ENCODE data around the gene TRIM23.
A peak's percentile ranks its signal among the peaks of the same experiment; 100 is the strongest.
"Not testable (repeated sequence)": the region's sequence is repeated elsewhere in the genome, so short reads cannot be mapped to it uniquely, and the experiment has no call there.

TRIM23 gene

DNA sequence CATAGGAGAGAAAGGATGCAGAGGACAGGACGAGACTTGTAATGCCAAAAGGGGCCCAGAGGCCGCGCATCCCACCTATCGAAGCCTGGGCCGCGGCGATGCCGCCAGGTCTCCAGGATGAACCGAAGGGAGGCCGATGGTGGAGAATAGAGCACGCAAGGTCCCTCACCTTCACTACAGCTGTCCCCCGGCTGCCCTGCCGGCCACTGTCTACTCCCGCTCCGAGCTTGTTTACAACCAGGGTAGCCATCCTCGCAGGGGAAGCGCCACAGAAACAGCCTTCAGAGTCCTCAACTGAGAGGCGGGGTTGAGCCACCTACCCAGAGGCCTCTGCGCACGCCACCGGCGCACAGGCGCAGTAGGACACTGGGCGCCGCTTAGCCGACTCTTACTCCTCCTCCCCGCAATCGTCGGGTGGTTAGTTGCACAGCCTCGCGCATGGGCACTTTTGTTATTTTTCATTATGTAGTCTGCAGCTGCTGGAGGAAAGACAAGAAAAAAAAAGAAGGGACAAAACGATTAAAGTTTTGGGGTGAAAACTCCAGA lies at the start of gene TRIM23:
TSS of gene TRIM23 (minus strand) at position 309 of the 546 bp plus-strand sequence. CDS start at position 250, 59 bp downstream.
- no peaks in the 10 kb centered on the region for H3K9me3 Mint-ChIP-seq (ENCODE audit: low read depth)
- H3K36me3 Mint-ChIP-seq, result peaks cover 5% of the 10 kb centered on the region
- peak within 1 kb of the TSS; percentile 99 for H3K4me3 Mint-ChIP-seq
- H3K27me3 Mint-ChIP-seq, result no peaks in the 10 kb centered on the region
- H3K27ac Mint-ChIP-seq, result peak within 1 kb of the TSS; percentile 100
- peaks cover 53% of the 10 kb centered on the region for H3K4me1 Mint-ChIP-seq (ENCODE audit: low read depth)

DNA sequence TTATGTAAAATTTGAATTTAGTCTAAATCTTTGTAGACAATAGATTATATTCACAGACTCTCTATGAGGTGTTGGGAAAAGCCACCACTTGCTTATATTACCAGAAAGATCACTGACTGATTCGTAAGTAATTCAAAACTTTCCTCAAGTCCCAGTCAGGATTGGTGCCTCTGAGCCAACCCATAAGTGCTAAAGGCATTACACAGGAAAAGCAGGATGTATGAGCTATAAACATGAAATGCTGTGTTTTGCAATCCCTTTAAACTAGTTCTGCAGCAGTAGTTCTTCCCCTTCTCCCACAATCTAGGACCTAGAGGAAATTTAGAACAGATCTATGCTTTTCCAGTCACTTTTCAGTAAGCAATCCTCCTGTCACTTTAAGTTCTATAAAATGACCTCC lies 48.7 kb upstream of the TRIM23 start:
- peak overlapping the region; percentile 50 for H3K27ac Mint-ChIP-seq
- H3K9me3 Mint-ChIP-seq (ENCODE audit: low read depth), result no peaks in the 10 kb centered on the region
- H3K4me3 Mint-ChIP-seq, result no peak overlapping the region
- peaks cover 33% of the 10 kb centered on the region for H3K4me1 Mint-ChIP-seq (ENCODE audit: low read depth)
- H3K36me3 Mint-ChIP-seq, result peaks cover 7% of the 10 kb centered on the region
- no peaks in the 10 kb centered on the region for H3K27me3 Mint-ChIP-seq

DNA sequence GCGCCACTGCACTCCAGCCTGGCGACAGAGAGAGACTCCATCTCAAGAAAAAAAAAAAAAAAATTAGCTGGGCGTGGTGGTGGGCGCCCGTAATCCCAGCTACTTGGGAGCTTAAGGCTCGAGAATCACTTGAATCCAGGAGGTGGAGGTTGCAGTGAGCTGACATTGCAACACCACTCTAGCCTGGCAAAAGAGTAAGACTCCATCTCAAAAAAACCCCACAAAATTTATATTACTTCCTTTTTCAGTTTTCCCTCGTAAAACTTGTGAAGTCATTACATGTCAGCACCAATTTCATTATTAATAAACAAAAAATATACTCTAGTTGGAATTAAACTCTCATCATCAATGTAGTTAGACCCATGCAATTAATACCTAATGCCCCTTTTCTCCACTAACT lies 44.6 kb upstream of the TRIM23 start:
- H3K27me3 Mint-ChIP-seq, result no peaks in the 10 kb centered on the region
- H3K4me3 Mint-ChIP-seq, result no peak overlapping the region
- H3K4me1 Mint-ChIP-seq (ENCODE audit: low read depth), result no peaks in the 10 kb centered on the region
- H3K36me3 Mint-ChIP-seq, result no peaks in the 10 kb centered on the region
- H3K27ac Mint-ChIP-seq, result no peak overlapping the region
- H3K9me3 Mint-ChIP-seq (ENCODE audit: low read depth), result no peaks in the 10 kb centered on the region

DNA sequence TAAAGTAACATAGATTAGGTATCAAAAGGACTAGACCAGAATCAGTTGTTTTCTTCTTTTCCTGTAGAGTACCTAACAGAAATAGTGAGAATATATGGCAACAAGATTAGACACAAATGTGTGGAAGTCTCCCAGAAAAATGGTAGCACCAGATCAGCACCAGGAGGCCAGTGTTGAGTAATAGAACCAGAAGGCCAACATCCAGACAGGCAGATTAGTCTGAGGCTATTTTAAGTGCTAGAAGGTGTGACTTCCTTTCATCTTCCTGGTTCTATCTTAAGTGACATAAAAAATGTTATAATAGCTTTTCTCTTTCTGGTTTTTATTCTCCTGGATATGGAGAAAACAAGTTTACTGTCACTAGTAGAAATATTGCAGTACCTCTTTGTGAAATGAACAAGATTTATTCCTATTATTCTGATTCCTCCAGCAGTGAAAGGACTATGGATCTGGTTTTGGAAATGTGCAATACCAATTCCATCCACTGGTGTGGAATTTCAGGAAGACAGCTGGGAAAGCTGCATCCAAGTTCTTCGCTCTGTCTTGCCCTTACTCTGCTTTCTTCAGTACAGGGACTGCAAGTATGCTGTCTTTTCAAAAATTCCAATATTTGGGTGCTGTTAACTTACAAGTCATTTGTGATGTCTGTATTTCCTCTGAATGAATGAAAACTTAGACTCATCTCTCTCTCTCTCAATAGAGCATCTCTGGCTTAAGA lies 39.8 kb upstream of the TRIM23 start:
- no peaks in the 10 kb centered on the region for H3K9me3 Mint-ChIP-seq (ENCODE audit: low read depth)
- peaks cover 2% of the 10 kb centered on the region for H3K4me1 Mint-ChIP-seq (ENCODE audit: low read depth)
- peak overlapping the region; percentile 76 for H3K27ac Mint-ChIP-seq
- H3K36me3 Mint-ChIP-seq, result peaks cover 2% of the 10 kb centered on the region
- no peaks in the 10 kb centered on the region for H3K27me3 Mint-ChIP-seq
- H3K4me3 Mint-ChIP-seq, result no peak overlapping the region

DNA sequence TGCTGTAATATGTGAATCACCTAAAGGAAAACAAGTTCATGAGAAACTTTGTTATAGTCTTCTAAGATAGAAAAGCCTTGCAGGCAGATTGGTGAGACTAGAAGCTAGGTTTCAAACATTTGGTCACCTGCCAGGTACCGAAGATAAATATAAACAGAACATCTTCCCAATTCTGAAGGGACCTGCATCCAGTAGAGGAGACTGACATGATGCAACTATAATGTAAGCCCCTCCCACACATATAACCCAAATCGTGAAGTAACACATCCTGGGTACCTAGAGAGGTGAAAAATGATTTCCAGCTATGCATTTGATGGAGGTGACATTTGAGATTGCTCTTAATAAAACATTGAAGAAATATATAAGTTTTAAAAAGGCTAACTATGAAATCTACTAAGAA lies 30.6 kb upstream of the TRIM23 start:
- H3K27ac Mint-ChIP-seq, result no peak overlapping the region
- no peaks in the 10 kb centered on the region for H3K4me1 Mint-ChIP-seq (ENCODE audit: low read depth)
- H3K9me3 Mint-ChIP-seq (ENCODE audit: low read depth), result no peaks in the 10 kb centered on the region
- no peak overlapping the region for H3K4me3 Mint-ChIP-seq
- no peaks in the 10 kb centered on the region for H3K27me3 Mint-ChIP-seq
- H3K36me3 Mint-ChIP-seq, result peaks cover 6% of the 10 kb centered on the region

DNA sequence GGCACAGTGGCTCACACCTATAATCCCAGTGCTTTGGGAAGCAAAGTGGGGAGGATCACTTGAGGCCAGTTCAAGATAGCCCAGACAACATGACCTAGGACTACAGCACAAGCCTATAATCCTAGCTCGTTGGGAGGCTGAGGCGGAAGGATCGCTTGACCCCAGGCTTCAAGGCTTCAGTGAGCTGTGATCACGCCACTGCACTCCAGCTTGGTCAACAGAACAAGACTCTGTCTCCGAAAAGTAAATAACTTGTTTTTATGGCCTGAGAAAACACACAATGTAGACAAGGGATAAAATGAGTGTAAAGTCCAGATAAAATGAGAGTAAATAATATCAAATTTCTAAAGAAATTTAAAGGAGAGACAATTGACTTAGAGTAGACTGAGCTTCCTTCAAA lies 27.0 kb upstream of the TRIM23 start:
- Mint-ChIP-seq H3K4me3 (no peak overlapping the region), H3K4me1 (ENCODE audit: low read depth) (no peaks in the 10 kb centered on the region), H3K36me3 (peaks cover 6% of the 10 kb centered on the region), H3K9me3 (ENCODE audit: low read depth) (no peaks in the 10 kb centered on the region), H3K27me3 (no peaks in the 10 kb centered on the region), H3K27ac (no peak overlapping the region)

DNA sequence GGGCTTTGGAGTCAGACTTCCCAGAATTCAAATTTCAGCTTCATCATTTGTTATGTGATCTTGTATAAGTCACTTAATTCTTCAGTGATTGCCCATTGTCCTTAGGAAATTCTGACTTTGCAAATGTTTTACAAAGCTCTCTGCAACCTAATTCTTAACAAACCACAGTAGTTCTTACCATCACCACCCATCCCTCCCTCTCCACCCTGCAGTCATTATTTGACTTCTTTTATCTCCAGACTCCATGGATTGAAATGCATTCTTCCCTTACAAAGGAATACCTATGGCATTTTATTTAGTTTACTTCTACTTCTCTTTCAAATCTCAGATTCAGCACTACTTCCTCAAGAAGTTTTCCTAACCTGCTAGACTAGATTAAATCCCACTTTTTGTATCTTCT lies 23.8 kb upstream of the TRIM23 start:
- Mint-ChIP-seq H3K27me3 (no peaks in the 10 kb centered on the region), H3K4me3 (no peak overlapping the region), H3K9me3 (ENCODE audit: low read depth) (no peaks in the 10 kb centered on the region), H3K4me1 (ENCODE audit: low read depth) (peaks cover 1% of the 10 kb centered on the region), H3K36me3 (peaks cover 6% of the 10 kb centered on the region), H3K27ac (no peak overlapping the region)

DNA sequence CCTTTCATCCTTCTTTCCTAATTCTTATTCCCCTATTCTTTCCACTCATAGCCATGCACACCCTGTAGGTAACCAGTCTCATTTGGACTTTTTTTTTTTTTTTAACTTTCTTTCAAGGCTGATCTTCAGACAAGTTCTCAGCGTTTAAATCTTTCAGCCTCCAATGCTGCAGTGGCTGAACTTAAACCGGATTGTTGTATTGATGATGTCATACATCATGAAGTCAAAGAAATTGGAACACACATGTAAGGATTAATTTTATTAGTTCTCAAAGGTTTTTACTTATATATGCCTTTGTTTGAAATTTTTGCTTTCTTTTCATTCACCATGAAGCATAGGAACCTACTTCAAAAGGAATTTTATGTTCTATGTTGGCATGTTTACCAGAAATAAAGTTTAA lies 22.8 kb upstream of the TRIM23 start:
- Mint-ChIP-seq H3K9me3 (ENCODE audit: low read depth) (no peaks in the 10 kb centered on the region), H3K27me3 (no peaks in the 10 kb centered on the region), H3K4me3 (no peak overlapping the region), H3K27ac (no peak overlapping the region), H3K36me3 (peaks cover 6% of the 10 kb centered on the region), H3K4me1 (ENCODE audit: low read depth) (peaks cover 1% of the 10 kb centered on the region)

DNA sequence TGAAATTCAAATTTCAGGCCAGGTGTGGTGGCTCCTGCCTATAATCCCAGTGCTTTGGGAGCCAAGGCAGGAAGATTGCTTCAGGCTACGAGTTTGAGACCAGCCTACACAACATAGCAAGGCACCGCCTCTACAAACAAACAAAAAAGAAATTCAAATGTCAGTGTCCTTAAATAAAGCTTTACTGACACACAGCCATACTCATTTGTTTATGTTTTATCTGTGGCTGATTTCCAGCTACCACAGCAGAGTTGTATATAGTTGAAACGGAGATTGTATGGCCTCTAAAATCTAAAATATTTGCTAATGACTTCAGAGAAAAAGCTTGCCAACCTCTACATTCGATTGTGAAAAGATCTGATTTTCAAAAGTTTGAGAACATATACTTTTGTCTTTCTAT lies 16.1 kb upstream of the TRIM23 start:
- no peaks in the 10 kb centered on the region for H3K9me3 Mint-ChIP-seq (ENCODE audit: low read depth)
- H3K27ac Mint-ChIP-seq, result no peak overlapping the region
- peaks cover 10% of the 10 kb centered on the region for H3K36me3 Mint-ChIP-seq
- no peaks in the 10 kb centered on the region for H3K4me1 Mint-ChIP-seq (ENCODE audit: low read depth)
- no peak overlapping the region for H3K4me3 Mint-ChIP-seq
- H3K27me3 Mint-ChIP-seq, result no peaks in the 10 kb centered on the region

DNA sequence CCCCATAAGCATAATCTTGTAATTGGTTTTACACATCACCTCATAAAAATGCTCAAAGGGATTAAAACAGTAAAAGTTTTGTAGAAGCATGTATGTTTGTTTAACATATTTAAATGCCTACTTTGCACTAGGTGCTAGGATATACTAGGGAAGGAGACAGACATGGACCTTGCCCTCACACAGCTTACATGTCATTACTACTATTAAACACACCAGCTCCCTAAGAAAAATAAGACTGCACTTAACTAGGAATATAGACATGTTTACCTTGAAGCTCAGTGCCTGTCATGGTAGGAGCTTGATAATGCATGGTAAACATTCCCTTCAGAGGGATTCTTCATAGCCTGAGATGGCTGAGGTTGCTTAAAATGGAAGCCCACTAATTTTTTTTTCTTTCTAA lies 6.8 kb upstream of the TRIM23 start:
- H3K4me1 Mint-ChIP-seq (ENCODE audit: low read depth), result peaks cover 28% of the 10 kb centered on the region
- no peaks in the 10 kb centered on the region for H3K9me3 Mint-ChIP-seq (ENCODE audit: low read depth)
- H3K4me3 Mint-ChIP-seq, result no peak overlapping the region
- H3K27me3 Mint-ChIP-seq, result no peaks in the 10 kb centered on the region
- H3K36me3 Mint-ChIP-seq, result peaks cover 8% of the 10 kb centered on the region
- H3K27ac Mint-ChIP-seq, result no peak overlapping the region

DNA sequence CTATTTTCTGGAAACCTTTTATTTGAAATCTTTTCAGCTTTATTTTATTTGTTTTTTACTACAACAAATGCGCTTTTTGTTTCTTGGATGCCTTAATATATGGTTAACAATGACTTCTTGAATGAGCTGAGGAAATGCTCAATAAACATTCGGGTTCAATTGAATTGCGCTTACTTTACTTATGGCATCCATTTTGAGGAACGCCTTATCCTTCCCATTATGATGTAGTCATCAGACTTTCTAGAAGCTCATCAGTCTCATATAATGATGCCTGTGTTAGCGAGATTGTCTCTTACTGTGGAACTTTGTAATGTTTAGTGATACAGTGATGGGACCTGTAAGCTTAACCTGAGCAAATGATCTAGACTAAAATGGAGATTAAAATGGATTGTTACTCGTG lies 1.6 kb upstream of the TRIM23 start:
- peak overlapping the region; percentile 99 for H3K4me3 Mint-ChIP-seq
- H3K9me3 Mint-ChIP-seq (ENCODE audit: low read depth), result no peaks in the 10 kb centered on the region
- peak overlapping the region; percentile 100 for H3K27ac Mint-ChIP-seq
- H3K36me3 Mint-ChIP-seq, result peaks cover 10% of the 10 kb centered on the region
- no peaks in the 10 kb centered on the region for H3K27me3 Mint-ChIP-seq
- H3K4me1 Mint-ChIP-seq (ENCODE audit: low read depth), result peaks cover 51% of the 10 kb centered on the region

DNA sequence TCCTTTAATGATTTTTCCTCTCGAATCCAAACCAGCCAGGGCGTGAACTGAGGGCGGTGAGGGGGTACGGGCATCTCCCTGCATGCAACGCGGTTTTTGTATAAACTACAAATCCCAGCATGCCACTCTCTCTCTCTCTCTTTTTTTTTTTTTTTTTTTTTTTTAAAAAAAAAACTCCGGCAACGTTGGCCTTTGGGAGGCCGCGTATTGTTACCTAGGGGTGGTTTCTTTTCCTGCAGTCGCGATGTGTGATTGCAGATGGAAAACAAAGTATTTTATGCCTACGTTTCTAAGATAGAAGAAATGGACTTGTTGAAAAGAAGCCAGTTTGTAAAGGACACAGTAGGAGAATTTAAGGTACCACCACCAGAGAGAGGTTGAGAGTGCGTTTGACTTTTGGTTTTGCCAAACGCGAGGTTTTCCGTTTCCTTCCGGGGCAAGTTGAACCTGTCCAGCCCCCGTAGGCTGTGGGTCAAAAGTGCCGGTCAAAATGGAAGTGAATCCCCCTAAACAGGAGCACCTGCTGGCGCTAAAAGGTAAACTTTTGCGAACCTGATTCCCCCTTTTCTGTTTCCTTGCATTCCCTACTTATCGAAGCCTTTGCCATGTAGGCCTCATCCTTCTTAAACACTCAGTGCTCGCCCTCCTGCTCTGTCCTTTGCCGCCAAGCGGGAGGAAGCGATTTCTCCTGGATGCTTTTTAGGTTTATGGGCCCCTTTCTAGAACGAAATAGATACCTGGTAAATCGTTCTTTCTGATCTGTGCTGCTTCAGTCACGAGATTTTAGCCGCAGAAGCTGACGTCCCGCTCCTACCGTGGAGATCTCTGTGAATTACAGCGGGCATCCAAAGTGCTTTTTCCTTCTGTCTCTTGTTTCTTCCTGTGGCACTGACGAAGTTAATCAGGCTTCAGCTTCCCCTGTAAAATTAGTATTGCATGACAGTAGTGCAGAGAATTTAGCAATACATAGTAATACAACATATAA lies 730 bp upstream of the TRIM23 start, which contains the start of the genes SHLD3 and TRAPPC13:
TSS of gene SHLD3 (plus strand) at position 457 of the 985 bp plus-strand sequence. CDS start 4,561 bp downstream, outside the sequence.
TSS of gene TRAPPC13 (plus strand) at position 457 of the 985 bp plus-strand sequence. CDS start at position 491, 34 bp downstream.
- Mint-ChIP-seq H3K36me3 (peaks cover 9% of the 10 kb centered on the region), H3K27me3 (no peaks in the 10 kb centered on the region), H3K4me3 (peak within 1 kb of the TSS; percentile 99), H3K4me1 (ENCODE audit: low read depth) (peaks cover 54% of the 10 kb centered on the region), H3K27ac (peak within 1 kb of the TSS; percentile 100), H3K9me3 (ENCODE audit: low read depth) (no peaks in the 10 kb centered on the region)

DNA sequence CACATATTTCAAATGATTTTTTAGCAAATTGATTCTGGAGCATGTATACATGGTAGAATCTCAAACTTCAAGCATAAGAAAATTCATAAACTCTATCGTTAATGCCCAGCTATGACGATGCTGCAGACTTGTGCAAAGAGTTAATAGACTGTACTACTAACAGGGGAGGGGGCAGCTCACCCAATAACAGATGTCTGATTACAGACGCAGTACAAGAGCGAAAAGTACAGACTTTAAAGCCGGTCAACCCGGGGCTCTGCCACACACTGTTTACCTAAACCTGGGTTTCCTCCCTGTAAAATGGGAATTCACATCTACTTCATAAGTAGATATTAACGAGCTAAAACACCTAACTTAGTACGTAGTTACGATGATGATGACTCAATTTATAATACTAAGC lies 651 bp downstream of the TRIM23 start:
- H3K36me3 Mint-ChIP-seq, result peaks cover 5% of the 10 kb centered on the region
- H3K27ac Mint-ChIP-seq, result peak overlapping the region; percentile 100
- no peaks in the 10 kb centered on the region for H3K9me3 Mint-ChIP-seq (ENCODE audit: low read depth)
- no peaks in the 10 kb centered on the region for H3K27me3 Mint-ChIP-seq
- H3K4me1 Mint-ChIP-seq (ENCODE audit: low read depth), result peaks cover 58% of the 10 kb centered on the region
- peak overlapping the region; percentile 99 for H3K4me3 Mint-ChIP-seq

DNA sequence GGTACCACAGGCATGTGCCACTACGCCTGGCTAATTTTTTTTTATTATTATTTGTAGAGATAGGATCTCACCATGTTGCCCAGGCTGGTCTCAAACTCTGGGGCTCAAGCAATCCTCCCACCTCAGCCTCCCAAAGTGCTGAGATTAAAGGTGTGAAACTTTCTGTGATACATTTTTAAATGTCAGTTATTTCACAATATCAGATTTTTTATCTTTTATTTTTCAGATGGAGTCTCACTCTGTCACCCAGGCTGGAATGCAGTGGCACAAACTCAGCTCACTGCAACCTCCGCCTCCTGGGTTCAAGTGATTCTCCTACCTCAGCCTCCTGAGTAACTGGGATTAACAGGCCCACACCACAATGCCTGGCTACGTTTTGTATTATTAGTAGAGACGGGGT lies 2.2 kb downstream of the TRIM23 start:
- not testable (repeated sequence) for H3K36me3 Mint-ChIP-seq; H3K27ac Mint-ChIP-seq; H3K9me3 Mint-ChIP-seq (ENCODE audit: low read depth); H3K27me3 Mint-ChIP-seq
- H3K4me1 Mint-ChIP-seq (ENCODE audit: low read depth), result peaks cover 53% of the 10 kb centered on the region
- peak overlapping the region; percentile 99 for H3K4me3 Mint-ChIP-seq

DNA sequence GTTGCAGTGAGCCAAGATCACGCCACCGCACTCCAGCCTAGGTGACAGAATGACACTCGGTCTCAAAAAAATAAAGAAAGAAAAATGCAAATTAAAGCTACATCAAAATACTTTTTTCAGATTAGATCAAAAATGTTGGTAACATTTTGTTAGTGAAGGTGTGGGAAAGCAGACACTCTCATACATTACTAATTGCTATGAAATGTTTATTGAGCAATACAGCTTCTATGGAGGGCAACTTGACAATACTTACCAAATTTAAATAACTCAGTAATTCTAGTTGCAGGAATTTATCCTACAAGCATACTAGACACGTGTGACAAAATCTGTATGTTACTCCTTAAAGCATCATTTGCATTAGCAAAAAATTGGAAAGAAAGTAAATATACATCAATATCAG lies 4.1 kb downstream of the TRIM23 start:
- Mint-ChIP-seq H3K27me3 (no peaks in the 10 kb centered on the region), H3K36me3 (peaks cover 2% of the 10 kb centered on the region), H3K9me3 (ENCODE audit: low read depth) (no peaks in the 10 kb centered on the region), H3K4me1 (ENCODE audit: low read depth) (peaks cover 49% of the 10 kb centered on the region), H3K4me3 (no peak overlapping the region), H3K27ac (no peak overlapping the region)

Data from activated naive CD8-positive, alpha-beta T cell (primary cell).